GM12801 (cell line): ENCODE data around the gene C19orf25.

Experiments used
- TF ChIP-seq, protein P1 (sequence below): IDR thresholded peaks from one replicate; pipeline ENCODE4 v1.5.1; 2011; ENCODE audit warnings: control low read depth; ENCODE audit not compliant: insufficient read length; ENCODE audit errors: extremely low read depth

Gene C19orf25

DNA sequence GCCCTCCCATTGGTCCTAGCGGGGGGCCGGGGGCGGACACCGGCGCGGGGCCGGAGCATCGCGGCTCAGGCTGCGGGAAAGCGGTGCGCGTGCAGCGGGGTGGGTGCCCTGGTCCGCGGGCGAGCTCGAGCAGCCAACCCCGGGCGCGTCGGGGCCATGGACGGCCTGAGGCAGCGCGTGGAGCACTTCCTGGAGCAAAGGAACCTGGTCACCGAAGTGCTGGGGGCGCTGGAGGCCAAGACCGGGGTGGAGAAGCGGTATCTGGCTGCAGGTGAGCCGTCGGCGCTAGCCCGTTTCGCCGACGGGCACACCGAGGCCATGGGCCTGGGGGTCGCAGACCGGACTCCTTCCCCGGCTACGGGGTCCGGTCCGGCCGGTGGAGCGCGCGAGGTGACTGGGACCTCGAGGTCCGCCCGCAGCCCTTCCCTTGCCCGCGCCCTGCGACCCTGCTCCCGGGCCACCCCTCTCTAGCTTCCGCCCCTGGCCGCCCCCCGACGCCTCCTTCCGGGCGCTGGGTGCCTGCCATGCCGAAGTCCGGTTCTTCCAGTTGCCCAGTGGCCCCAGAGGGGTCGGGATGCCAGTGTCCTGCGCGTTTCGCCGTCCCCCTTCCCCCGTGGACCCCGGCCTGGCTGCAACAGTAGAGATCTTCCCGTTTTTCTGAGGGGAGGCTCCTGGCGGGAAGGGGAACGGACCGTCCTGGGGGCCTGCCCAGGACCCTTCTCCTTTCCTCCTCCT, 12.3 kb upstream of the C19orf25 start, which contains the start of gene REEP6:
REEP6 (plus strand) TSS at position 68 of the 735 bp plus-strand sequence; CDS start at position 157, 89 bp downstream.
- TF ChIP-seq, protein P1, sequence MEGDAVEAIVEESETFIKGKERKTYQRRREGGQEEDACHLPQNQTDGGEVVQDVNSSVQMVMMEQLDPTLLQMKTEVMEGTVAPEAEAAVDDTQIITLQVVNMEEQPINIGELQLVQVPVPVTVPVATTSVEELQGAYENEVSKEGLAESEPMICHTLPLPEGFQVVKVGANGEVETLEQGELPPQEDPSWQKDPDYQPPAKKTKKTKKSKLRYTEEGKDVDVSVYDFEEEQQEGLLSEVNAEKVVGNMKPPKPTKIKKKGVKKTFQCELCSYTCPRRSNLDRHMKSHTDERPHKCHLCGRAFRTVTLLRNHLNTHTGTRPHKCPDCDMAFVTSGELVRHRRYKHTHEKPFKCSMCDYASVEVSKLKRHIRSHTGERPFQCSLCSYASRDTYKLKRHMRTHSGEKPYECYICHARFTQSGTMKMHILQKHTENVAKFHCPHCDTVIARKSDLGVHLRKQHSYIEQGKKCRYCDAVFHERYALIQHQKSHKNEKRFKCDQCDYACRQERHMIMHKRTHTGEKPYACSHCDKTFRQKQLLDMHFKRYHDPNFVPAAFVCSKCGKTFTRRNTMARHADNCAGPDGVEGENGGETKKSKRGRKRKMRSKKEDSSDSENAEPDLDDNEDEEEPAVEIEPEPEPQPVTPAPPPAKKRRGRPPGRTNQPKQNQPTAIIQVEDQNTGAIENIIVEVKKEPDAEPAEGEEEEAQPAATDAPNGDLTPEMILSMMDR = no peak

DNA sequence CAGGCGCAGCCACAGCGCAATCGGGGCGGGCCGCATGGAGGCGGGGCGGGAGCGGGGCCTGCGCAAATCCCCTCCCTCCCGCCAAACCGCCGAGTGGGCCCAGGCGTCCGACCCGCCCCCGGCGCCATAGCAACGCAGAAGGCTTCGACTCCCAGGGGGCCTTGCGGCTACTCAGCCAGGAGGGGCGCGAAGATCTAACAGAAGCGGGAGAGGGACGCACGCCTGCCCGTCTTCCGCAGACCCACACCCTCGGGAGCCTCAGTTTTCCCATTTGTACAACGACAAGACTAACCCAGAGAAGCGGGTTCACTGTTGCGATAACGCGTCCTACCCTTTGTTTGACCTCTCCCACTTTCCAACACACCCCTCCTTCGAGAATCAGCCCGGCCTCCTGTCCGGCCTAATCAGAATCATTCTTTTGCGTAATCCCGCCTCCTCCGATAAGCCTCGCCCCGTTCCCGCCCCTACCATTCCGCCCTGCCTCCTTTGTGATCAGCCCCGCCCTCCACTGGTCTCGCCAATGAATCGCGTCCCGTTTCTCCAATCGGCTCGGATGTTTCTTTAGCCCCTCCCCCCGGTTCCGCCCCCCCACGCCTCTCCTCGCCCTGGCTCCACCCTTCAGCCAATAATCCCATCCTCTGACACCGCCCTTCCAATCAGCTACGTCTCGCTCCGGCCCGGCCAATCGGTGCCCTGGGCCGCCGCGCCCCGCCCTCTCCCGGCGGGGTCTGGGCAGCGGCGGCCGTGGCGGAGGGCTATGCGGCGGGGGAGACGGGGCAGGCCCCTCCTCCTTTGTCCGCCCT, 11.5 kb upstream of the C19orf25 start, which contains the start of gene PCSK4:
PCSK4 (minus strand) TSS at position 40 of the 803 bp plus-strand sequence; CDS start at position 36, 4 bp downstream.
- TF ChIP-seq, protein P1 = no peak

DNA sequence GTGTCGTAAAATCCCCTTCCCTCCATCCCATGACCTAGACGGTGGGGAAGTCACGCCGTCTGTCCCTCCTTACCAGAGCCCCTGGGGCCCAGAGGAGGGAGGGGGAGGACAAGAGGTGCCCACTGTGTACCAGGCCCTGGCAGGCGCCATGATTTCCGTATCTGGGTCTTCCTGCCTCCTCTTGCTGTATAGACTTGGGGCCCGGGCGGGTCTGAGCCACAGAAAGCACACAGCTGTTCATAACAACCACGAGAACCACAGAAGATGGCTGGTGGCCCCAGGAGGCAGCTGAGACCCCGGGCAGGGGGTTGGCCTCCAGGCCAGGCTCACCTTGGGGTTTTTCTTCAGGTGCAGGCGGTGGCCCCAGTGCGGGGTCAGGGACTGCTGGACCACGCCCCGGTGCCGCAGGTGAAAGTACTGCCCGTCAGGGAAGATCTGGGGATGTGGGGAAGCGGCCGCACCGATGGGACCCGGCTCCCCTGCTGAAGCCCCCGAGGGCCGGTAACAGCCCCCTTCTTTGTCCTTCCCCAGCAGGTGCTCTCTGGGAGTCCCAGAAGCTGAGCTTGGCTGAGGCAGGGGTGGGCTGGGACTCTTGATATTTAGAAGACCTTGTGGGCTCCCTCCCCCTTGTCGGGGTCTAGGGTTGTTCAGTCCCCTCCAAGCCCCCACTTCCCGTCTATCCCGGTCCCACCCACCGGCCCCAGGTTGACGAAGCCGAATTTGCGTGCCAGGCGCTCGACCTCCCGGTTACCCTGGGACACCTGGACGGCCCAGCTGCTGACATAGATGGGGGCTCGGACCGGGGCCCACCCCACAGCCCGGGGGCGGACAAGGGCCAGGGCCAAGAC, 10.7 kb upstream of the C19orf25 start:
- TF ChIP-seq, protein P1 = no peak

DNA sequence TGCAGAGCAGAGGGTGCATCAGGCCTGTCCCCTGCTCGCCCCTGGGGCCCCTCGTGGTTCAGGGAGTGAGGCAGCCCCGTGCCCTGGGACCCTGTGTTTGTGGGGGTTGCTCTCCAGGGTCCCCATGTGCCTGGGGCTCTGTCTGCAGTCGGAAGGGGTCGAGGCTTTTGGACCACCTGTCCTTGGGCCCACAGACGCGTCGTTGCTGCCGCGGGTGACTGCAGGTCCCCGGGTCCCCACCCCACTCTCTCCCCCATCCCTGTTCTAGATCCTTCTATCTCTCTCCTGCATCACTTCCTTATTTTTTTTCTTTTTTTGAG, 9.2 kb upstream of the C19orf25 start:
- TF ChIP-seq, protein P1 = no peak

DNA sequence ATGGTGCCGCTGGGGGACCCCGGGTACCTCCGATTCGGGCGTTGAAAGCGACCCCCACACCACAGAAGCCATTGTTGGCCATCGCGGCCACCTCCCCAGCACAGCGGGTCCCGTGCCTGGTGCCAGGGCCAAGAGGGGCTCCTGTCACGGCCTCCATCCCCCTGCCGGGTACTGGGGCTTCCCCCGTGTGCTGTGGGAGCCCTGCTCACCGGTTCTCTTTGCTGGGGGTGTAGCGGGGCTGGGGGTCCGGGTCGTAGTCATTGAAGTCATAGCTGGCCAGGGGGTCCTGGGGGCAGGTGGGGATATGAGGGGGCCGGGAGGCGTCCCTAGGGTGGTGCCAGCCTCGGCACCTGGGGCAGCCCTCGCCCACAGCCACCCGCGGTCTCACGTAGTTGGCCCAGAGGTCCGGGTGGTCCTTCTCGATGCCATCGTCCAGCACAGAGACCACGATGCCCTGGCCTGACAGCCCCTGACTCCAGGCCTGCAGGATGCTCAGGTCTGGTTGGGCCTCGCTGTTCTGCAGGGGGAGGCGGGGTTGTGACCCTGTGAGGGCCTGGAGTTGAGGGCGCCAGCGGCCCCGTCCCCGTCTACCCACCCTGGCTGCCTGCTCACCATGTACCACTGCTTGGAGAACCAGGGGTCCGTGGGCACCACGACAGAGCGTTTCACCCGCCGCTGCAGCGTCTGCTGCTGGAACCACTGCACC, 8.7 kb upstream of the C19orf25 start:
- TF ChIP-seq, protein P1 = no peak

DNA sequence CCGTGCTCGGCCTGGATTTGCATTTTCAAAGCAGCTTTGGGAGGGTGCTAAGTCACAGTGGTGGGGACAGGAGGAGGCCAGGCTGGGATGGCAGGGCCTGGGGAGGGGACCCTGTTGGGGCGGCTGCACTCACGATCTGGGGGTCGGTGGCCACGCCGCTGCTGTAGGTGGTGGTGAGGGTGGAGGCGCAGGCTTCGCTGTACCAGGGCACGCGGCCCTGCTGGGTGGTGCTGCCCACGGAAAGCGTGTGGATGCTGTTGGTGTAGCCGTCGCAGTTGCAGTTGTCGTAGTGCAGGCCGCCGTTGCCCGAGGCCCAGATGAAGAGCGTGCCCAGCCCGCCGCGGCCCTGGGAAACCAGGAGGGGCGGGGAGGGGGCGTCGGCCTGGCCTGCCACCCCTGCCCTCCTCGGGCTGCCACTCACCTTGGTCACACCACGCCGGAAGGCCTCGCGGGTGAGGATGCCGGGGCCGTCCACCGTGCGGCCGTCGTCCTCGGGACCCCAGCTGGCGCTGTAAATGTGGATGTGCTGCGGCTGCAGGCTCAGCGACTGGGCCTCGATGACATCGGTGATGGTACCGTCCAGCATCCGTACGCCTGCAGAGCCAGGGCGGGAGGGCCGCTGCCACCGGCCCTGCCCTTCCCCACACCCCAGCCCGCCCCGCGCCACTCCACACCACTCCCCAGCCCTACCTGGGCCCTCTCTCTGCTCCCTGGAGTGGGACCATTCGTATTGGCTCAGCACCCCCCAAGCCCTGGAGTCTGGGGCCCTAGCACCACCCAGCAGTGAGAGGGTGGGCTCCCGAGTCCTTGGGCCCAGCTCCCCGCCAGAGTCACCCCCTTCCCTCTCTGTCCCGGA, 7.9 kb upstream of the C19orf25 start:
- TF ChIP-seq, protein P1 = no peak
